GM12872 (cell line): ENCODE results near the gene ANO10.

ENCODE experiments used
- TF ChIP-seq, protein P1 (sequence below): IDR thresholded peaks from 3 replicates; pipeline ENCODE4 v1.5.1; 2011; ENCODE audit warnings: low read depth, mild to moderate bottlenecking, low read length, moderate library complexity; ENCODE audit not compliant: insufficient read depth

ANO10 gene

DNA sequence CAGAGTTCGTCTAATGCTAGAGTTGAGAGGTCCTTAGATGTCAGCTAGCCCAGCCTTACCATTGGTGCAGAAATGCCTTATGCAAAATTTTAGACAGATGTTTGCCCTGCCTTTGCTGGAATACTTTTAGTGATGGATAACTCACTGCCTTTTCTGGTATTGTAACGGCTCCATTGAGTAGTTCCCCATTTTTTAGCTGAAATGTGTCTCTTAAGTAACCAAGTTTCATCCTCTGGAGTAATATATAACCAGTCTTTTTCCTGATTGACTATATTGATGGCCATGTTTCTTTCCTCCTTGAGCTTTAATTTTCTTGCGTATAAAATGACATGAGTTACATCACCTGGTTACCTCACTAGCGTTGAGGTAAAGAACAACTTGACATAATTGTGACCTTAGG, 290.4 kb downstream of the ANO10 start:
- TF ChIP-seq, protein P1, sequence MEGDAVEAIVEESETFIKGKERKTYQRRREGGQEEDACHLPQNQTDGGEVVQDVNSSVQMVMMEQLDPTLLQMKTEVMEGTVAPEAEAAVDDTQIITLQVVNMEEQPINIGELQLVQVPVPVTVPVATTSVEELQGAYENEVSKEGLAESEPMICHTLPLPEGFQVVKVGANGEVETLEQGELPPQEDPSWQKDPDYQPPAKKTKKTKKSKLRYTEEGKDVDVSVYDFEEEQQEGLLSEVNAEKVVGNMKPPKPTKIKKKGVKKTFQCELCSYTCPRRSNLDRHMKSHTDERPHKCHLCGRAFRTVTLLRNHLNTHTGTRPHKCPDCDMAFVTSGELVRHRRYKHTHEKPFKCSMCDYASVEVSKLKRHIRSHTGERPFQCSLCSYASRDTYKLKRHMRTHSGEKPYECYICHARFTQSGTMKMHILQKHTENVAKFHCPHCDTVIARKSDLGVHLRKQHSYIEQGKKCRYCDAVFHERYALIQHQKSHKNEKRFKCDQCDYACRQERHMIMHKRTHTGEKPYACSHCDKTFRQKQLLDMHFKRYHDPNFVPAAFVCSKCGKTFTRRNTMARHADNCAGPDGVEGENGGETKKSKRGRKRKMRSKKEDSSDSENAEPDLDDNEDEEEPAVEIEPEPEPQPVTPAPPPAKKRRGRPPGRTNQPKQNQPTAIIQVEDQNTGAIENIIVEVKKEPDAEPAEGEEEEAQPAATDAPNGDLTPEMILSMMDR, result no peak

DNA sequence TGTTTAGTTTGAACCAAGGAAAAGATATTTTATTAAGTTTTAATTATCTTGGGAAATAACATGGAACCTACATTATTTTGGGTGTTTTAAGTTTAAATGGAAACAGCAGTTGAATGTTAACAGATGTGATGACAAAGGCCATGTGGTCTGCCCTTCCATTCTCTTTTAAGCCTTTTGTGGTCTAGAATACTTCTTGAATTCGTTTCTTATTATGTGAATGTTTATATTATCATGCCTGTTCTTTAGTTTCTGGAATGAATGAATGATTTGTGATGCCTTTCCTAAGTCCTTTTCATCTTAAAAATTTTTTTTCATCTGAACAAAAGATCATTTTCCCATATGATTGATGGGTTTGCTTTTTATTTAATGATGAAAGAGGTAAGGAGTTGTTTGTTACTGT, 290.8 kb downstream of the ANO10 start:
- TF ChIP-seq, protein P1, result no peak

DNA sequence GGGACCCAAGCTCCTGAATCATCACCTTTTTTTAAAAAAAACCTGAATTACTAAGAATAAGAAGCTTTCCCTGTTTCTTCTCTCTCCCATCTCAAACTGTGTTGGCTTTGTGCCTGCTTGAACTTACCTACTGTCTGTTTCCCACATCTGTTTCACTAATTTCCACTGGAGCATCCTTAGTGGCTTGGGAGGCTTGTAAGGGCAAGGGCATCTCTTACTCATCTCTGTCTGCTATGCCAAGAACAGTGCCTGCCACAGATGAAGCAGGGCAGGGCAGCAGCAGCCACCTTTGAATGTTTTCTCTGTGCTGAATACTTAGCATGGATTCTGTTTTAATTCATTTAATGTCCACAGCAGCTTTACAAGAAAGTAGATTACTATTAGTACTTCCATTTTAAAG, 293.2 kb downstream of the ANO10 start:
- TF ChIP-seq, protein P1, result no peak

DNA sequence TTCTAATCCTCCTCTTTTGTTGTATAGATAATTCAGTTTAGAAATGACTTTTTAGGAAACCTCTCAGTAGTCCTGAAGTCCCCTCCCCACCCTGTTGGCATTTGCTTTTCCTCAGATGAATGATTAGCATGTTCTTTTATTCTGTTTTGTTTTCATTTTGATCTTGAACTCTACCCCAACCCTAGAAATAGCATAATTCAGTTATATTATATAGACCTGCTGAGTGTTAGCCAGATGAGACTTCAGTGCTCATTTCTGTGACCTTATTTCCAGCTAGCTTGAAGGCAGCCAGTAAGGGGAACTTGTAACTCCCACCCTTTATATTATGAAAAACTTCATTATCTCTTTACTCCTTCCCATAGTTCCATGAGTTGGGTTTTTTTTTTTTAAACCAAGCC, 294.2 kb downstream of the ANO10 start:
- TF ChIP-seq, protein P1, result no peak

DNA sequence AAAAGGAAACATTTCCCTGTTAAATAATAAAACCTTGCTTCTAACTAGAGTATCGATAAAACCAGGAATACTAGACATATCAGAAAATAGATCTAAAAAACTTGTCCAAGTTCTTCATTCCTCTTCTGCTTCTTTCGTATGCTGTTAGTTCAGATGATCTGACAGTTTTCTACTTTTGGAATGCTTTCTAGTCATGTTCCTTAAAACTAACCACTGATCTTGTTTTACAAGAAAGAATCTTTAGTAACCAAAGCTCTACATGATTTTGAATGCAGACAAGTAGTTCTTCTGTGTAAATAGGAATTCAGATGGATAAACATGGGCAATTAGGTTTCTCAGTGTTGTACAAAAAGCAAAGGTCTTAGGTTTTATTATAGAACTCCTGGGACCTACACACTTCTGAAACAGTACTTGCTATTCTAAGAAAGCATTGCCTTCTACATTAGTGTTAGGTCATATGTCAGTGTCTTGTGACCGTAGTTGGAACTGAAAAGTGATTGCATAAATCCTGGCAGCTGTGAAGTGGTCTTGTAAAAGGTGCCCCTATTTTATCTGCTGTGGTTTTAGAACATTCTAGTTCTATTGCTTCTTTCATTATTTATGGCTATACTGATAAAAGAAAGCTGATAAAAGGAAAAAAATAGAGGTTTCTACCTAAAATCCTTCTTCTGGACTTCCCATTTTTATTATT, 294.8 kb downstream of the ANO10 start:
- TF ChIP-seq, protein P1, result no peak

DNA sequence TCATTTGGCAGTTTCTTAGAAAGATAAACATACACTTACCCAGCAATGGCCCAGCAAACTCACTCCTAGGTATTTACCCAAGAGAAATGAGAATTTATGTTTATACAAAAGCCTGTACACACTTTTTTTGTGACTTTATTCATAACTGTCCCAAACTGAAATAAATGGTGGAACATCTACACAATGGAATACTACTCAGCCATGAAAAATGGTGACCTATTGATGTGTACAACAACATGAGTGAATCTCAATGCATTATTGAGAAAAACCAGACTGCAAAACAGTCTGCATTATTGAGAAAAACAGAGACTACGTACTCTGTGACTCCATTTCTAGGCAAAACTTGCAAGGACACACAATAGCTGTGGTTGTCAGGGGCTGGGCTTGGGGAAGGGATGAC, 298.3 kb downstream of the ANO10 start:
- TF ChIP-seq, protein P1, result no peak

DNA sequence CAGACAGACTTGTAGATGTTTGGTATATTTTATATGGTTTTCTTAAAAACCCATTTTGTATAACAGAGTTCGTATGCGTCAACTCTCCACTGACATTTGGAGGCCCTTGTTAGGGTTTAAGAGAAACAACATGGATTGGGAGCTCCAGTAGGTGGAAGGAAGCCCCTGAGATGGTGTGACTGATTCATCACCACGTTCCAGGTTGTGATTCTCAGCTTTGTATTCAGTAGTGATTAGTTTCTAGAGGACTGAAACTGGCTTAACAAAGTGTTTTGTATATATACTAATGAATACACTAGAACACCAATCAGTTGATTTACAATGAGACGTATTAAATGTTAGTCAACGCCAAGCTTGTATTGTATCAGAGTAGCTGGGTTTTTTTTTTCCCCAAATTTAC, 301.5 kb downstream of the ANO10 start:
- TF ChIP-seq, protein P1, result no peak
